ENCODE results near the gene LTA4H. TPM values are rescaled to one million over a fixed set of nuclear protein-coding genes. Genes with fewer than 3 reads are reported as not detected.
A peak's percentile ranks its signal among the peaks of the same experiment; 100 is the strongest.

Gene LTA4H
- total RNA-seq, 4 donors from 2014 or later, result 36.7 to 46.9 (median 40.6) TPM

- in situ Hi-C loops (cut with MboI; ENCODE audit: low sequenced_read_pairs in 4 of 4), result loop anchor here in 1 of 4 donors (10.0 kb wide), 1 partner anchor 356 kb away; the partner anchor contains the start of gene CDK17
- Histone ChIP-seq H3K4me3 (no peak overlapping the region), H3K4me1 (no peaks in the 10 kb centered on the region), H3K36me3 (no peaks in the 10 kb centered on the region), H3K9me3 (no peaks in the 10 kb centered on the region), H3K27ac (no peak overlapping the region), H3K27me3 (no peaks in the 10 kb centered on the region)
- DNase-seq (no peak), ATAC-seq (no peak)
- TF ChIP-seq POLR2A (IDR thresholded peaks at IDR 0.05), result no peak
- TF ChIP-seq CTCF (IDR thresholded peaks at IDR 0.05 in 4 of 5, conservative IDR thresholded peaks at IDR 0.05 in 1 of 5), result no peak
- intact Hi-C loops (cut with DNase I; ENCODE audit: low total_unique reads), result no loop called here
These were observed 13.7 kb upstream of the LTA4H start for GRCh38 chr12:96049101-96049500.

DNA sequence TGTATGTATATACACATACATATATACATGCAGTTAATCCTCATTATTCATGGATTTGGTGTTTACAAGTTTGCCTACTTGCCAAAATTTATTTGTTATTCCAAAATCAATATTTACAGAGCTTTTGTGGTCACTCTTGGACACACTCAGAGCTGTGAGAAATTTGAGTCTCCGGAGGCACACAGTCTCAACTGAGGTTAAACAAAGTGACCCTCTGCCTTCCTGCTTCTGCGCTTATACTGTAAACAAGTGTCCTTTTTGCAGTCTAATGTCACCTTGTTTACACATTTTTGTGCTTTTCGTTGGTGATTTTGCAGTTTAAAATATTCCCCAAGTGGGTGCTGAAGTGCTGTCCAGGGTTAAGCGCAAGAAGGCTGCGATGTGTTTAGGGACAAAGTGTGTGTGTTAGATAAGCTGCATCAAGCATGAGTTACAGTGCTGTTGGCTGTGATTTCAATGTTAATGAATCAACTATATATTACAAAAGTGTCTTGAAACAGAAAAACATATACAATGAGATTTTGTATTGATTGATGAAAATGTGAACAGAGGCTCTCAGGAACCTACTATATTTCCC is 13.1 kb upstream of the LTA4H start:
- Histone ChIP-seq H3K27ac (no peak overlapping the region), H3K4me1 (no peaks in the 10 kb centered on the region), H3K4me3 (no peak overlapping the region), H3K27me3 (no peaks in the 10 kb centered on the region), H3K9me3 (no peaks in the 10 kb centered on the region), H3K36me3 (no peaks in the 10 kb centered on the region)
- ATAC-seq, result no peak
- intact Hi-C loops (cut with DNase I; ENCODE audit: low total_unique reads) (no loop called here), in situ Hi-C loops (cut with MboI; ENCODE audit: low sequenced_read_pairs in 4 of 4) (loop anchor here in 1 of 4 donors (10.0 kb wide), 1 partner anchor 356 kb away; the partner anchor contains the start of gene CDK17)
- TF ChIP-seq CTCF (IDR thresholded peaks at IDR 0.05 in 4 of 5, conservative IDR thresholded peaks at IDR 0.05 in 1 of 5) (no peak), POLR2A (IDR thresholded peaks at IDR 0.05) (no peak)
- DNase-seq, result no peak

DNA sequence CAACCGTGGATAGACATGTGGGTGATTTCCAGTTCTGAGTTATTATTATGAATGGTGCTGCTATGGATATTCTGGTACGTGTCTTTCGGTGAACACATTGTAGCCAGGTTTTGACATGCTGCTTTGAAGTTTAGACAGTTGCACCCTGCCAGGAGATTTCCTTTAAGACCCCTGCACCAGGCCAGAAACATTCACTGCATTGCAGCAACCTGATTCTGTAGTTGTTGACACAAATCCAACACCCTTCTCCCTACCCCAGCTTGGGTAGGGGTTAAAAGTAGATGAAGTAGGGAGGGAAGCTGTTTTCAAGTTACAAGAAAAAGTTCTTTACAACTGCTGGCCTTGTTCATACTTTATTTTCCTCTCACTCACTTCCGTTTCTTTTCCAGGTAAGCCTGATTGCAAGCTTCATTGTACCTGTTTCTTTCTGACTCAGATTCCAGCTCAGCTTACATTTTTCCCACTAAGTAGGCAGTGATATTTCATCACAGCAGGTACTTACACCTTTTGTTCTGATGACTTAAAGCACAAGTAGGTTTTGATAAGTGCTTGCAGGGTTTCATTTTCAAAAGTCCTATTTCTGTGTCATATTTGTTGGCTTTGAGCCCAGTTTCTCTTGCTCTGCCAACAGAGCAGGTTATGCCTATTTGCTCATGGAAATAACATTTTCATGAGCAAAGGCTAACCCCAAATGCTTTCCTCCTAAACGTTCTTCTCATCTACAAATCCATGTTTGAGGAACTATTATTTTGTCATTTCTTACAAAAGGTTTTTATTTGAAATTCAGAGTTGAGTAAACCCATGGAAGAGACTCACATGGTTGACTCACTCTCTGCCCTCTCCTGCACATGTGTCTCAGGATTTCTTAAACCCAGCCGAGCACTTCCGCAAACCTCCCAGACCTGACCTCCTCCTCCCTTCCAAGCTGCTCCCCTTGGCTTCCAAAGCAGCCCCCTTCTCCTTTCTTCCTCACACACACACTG is 12.1 kb upstream of the LTA4H start:
- Histone ChIP-seq H3K4me3 (no peak overlapping the region), H3K27ac (no peak overlapping the region), H3K36me3 (no peaks in the 10 kb centered on the region), H3K9me3 (no peaks in the 10 kb centered on the region), H3K4me1 (no peaks in the 10 kb centered on the region), H3K27me3 (no peaks in the 10 kb centered on the region)
- DNase-seq (peak in 1 of 2 donors; percentile 17), ATAC-seq (no peak)
- intact Hi-C loops (cut with DNase I; ENCODE audit: low total_unique reads), result no loop called here
- in situ Hi-C loops (cut with MboI; ENCODE audit: low sequenced_read_pairs in 4 of 4), result loop anchor here in 1 of 4 donors (10.0 kb wide), 1 partner anchor 357 kb away; the partner anchor contains the start of gene CDK17
- TF ChIP-seq CTCF (IDR thresholded peaks at IDR 0.05 in 4 of 5, conservative IDR thresholded peaks at IDR 0.05 in 1 of 5) (no peak), POLR2A (IDR thresholded peaks at IDR 0.05) (no peak)

DNA sequence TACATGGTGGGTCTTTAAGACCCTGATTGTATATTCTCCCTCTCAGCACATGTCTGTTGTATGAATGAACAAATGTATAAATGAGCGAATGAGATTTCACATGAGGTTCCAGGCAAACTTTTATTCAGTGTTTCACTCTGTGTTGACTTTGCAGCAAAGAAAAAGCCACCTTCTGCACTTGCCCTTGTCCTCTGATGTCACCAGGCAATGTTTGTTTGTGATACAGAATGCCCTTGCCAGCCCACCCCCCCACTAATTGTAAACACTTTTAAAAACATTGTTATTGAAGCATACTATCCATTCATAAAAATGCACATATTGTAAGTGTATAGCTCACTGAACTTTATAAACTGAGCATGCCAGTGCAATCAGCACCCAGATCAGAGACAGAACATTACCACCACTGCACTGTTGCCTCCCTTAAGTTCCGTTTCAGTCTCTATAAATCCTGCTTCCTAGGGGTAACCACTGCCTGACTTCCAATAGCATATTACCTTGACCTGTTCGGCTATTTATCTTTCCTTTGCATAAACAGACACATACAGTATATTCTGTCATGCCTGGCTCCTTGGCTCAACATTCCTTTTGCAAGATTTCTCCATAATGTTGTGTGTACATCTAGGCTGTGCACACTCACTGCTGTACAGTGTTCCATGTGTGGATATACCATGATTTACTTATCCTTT is 11.3 kb upstream of the LTA4H start:
- H3K4me3 ChIP-seq, result no peak overlapping the region
- intact Hi-C loops (cut with DNase I; ENCODE audit: low total_unique reads) (no loop called here), in situ Hi-C loops (cut with MboI; ENCODE audit: low sequenced_read_pairs in 4 of 4) (loop anchor here in 1 of 4 donors (10.0 kb wide), 1 partner anchor 358 kb away; the partner anchor contains the start of gene CDK17)
- H3K9me3 ChIP-seq, result no peaks in the 10 kb centered on the region
- ATAC-seq (no peak), DNase-seq (no peak)
- no peak overlapping the region for H3K27ac ChIP-seq
- no peaks in the 10 kb centered on the region for H3K27me3 ChIP-seq
- H3K36me3 ChIP-seq, result no peaks in the 10 kb centered on the region
- no peaks in the 10 kb centered on the region for H3K4me1 ChIP-seq
- TF ChIP-seq CTCF (IDR thresholded peaks at IDR 0.05 in 4 of 5, conservative IDR thresholded peaks at IDR 0.05 in 1 of 5), result no peak
- TF ChIP-seq POLR2A (IDR thresholded peaks at IDR 0.05), result no peak

All from gastrocnemius medialis (tissue), 4 donors.